ENCODE measurements around the gene APLF. TPM values are rescaled to one million over a fixed set of nuclear protein-coding genes. Genes with fewer than 3 reads are reported as not detected.

The APLF gene
- total RNA-seq, 4 donors from 2014 or later, result 11.3 to 25.9 (median 17.1) TPM

DNA sequence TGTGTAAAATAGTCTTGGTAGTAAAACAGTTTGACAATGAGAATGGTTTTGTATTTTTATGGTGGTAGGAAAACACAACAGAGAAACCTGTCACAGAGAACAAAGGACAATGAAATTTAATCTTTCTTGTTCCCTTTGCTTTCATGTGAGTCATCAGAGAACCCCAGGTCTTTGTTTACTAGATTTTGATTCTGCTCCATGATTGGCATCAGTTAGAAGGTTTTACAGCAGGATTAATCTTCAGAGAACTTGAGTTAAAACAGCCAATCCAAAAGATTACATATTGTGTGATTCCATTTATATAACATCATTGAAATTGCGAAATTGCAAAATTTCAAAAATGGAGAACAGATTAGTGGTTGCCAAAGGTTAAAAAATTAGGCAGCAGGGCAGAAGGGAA is 2.5 kb downstream of the APLF start:
- no peaks in the 10 kb centered on the region for H3K9me3 ChIP-seq
- no peaks in the 10 kb centered on the region for H3K4me1 ChIP-seq
- no peaks in the 10 kb centered on the region for H3K27me3 ChIP-seq
- no peak overlapping the region for H3K27ac ChIP-seq
- no peak overlapping the region for H3K4me3 ChIP-seq
- intact Hi-C loops (cut with DNase I; ENCODE audit: low total_unique reads), result no loop called here
- TF ChIP-seq POLR2A (IDR thresholded peaks at IDR 0.05), result no peak
- H3K36me3 ChIP-seq, result no peaks in the 10 kb centered on the region
- no peak for DNase-seq

DNA sequence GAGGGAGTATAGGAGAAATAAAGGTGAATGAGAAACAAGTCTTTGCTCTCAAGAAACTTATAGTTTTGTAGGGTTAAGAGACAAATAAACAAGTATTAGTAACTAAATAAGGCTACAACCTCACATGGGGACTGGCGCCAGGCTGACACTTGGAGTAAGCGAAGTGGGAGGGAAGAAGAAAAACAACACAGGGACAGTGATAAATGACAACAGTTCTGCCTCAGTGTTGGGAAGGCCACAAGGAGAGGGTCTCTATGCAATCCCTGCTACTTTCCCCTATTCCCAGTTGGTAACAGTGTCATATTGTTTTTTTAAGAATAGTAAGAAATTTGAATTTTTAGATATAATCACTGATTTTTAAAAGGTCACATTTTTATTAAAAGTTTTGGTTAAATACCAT is 4.0 kb downstream of the APLF start:
- intact Hi-C loops (cut with DNase I; ENCODE audit: low total_unique reads), result no loop called here
- Histone ChIP-seq H3K9me3 (no peaks in the 10 kb centered on the region), H3K36me3 (no peaks in the 10 kb centered on the region), H3K4me1 (no peaks in the 10 kb centered on the region), H3K4me3 (no peak overlapping the region), H3K27me3 (no peaks in the 10 kb centered on the region), H3K27ac (no peak overlapping the region)
- TF ChIP-seq, protein P1, sequence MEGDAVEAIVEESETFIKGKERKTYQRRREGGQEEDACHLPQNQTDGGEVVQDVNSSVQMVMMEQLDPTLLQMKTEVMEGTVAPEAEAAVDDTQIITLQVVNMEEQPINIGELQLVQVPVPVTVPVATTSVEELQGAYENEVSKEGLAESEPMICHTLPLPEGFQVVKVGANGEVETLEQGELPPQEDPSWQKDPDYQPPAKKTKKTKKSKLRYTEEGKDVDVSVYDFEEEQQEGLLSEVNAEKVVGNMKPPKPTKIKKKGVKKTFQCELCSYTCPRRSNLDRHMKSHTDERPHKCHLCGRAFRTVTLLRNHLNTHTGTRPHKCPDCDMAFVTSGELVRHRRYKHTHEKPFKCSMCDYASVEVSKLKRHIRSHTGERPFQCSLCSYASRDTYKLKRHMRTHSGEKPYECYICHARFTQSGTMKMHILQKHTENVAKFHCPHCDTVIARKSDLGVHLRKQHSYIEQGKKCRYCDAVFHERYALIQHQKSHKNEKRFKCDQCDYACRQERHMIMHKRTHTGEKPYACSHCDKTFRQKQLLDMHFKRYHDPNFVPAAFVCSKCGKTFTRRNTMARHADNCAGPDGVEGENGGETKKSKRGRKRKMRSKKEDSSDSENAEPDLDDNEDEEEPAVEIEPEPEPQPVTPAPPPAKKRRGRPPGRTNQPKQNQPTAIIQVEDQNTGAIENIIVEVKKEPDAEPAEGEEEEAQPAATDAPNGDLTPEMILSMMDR (IDR thresholded peaks at IDR 0.05), result no peak
- no peak for TF ChIP-seq POLR2A (IDR thresholded peaks at IDR 0.05)
- DNase-seq, result no peak

- no peak for TF ChIP-seq POLR2A (IDR thresholded peaks at IDR 0.05)
- TF ChIP-seq, protein P1 (IDR thresholded peaks at IDR 0.05), result no peak
- Histone ChIP-seq H3K36me3 (no peaks in the 10 kb centered on the region), H3K4me3 (no peak overlapping the region), H3K4me1 (no peaks in the 10 kb centered on the region), H3K9me3 (no peaks in the 10 kb centered on the region), H3K27ac (no peak overlapping the region), H3K27me3 (no peaks in the 10 kb centered on the region)
- intact Hi-C loops (cut with DNase I; ENCODE audit: low total_unique reads), result no loop called here
- DNase-seq, result no peak
These were observed 5.5 kb downstream of the APLF start for GRCh38 chr2:68472796-68473414.

- TF ChIP-seq POLR2A (IDR thresholded peaks at IDR 0.05), result no peak
- TF ChIP-seq, protein P1 (IDR thresholded peaks at IDR 0.05), result no peak
- no peak for DNase-seq
- H3K27ac ChIP-seq, result no peak overlapping the region
- no peaks in the 10 kb centered on the region for H3K36me3 ChIP-seq
- H3K4me3 ChIP-seq, result no peak overlapping the region
- no peaks in the 10 kb centered on the region for H3K27me3 ChIP-seq
- no peaks in the 10 kb centered on the region for H3K9me3 ChIP-seq
- intact Hi-C loops (cut with DNase I; ENCODE audit: low total_unique reads), result no loop called here
- no peaks in the 10 kb centered on the region for H3K4me1 ChIP-seq
These were observed 7.7 kb downstream of the APLF start for GRCh38 chr2:68475110-68475509.

- H3K36me3 ChIP-seq, result no peaks in the 10 kb centered on the region
- TF ChIP-seq, protein P1 (IDR thresholded peaks at IDR 0.05), result no peak
- intact Hi-C loops (cut with DNase I; ENCODE audit: low total_unique reads), result no loop called here
These were observed 8.2 kb downstream of the APLF start for GRCh38 chr2:68475576-68475975.

DNA sequence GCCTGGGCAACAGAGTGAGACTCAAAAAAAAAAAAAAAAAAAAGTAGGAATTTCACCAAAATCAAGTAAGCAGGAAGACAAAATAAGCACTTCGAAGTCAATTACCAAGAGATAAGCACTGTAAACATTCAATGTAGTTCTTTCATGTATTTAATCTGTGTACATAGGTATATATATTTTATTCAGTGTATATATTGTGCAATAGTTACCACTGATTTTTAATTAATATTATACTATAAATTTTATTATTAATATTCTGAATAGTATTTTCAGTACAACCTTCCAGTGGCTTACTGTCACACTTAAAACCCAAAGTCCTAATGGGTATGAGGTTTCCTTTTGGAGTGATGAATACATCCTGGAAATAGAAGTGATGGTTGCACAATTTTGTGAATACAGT is 9.1 kb downstream of the APLF start:
- H3K4me1 ChIP-seq, result no peaks in the 10 kb centered on the region
- no peaks in the 10 kb centered on the region for H3K9me3 ChIP-seq
- H3K27me3 ChIP-seq, result no peaks in the 10 kb centered on the region
- H3K36me3 ChIP-seq, result no peaks in the 10 kb centered on the region
- intact Hi-C loops (cut with DNase I; ENCODE audit: low total_unique reads), result no loop called here
- H3K4me3 ChIP-seq, result no peak overlapping the region
- DNase-seq, result no peak
- H3K27ac ChIP-seq, result no peak overlapping the region
- TF ChIP-seq, protein P1 (IDR thresholded peaks at IDR 0.05), result no peak
- no peak for TF ChIP-seq POLR2A (IDR thresholded peaks at IDR 0.05)

More at GRCh38 chr2:68475576-68475975, 8.2 kb downstream of the APLF start:
- no peaks in the 10 kb centered on the region for H3K27me3 ChIP-seq
- no peaks in the 10 kb centered on the region for H3K9me3 ChIP-seq
- no peaks in the 10 kb centered on the region for H3K4me1 ChIP-seq
- no peak overlapping the region for H3K27ac ChIP-seq
- no peak for DNase-seq
- H3K4me3 ChIP-seq, result no peak overlapping the region
